ENCODE measurements around the gene RAB1B.
A peak's percentile ranks its signal among the peaks of the same experiment; 100 is the strongest.
"Not testable (repeated sequence)": the region's sequence is repeated elsewhere in the genome, so short reads cannot be mapped to it uniquely, and the experiment has no call there.

The RAB1B gene

DNA sequence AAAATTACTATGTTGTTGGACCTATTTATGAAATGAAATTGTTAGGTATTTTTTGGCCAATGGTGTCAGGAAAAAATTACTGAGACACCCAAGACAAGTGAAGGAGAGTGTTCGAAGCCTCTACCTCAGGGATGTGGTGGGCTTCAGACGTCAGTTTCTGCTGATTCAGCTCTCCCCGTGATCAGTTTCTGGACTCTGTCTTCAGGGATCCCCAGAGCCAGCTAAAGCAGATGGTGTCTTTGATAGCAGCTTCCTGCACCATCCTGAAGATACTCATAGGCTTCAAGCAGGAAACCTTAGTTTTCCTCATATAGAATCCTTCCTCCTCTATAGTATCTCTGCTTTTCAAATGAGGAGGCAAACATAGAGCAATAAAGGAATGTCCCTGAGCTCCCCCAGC lies 41.0 kb downstream of the RAB1B start:
- no peak for DNase-seq (ENCODE audit: low read depth in 2 of 2)

- DNase-seq (ENCODE audit: low read depth in 2 of 2), result no peak
Observed at GRCh38 chr11:66310324-66310723, 41.9 kb downstream of the RAB1B start.

DNA sequence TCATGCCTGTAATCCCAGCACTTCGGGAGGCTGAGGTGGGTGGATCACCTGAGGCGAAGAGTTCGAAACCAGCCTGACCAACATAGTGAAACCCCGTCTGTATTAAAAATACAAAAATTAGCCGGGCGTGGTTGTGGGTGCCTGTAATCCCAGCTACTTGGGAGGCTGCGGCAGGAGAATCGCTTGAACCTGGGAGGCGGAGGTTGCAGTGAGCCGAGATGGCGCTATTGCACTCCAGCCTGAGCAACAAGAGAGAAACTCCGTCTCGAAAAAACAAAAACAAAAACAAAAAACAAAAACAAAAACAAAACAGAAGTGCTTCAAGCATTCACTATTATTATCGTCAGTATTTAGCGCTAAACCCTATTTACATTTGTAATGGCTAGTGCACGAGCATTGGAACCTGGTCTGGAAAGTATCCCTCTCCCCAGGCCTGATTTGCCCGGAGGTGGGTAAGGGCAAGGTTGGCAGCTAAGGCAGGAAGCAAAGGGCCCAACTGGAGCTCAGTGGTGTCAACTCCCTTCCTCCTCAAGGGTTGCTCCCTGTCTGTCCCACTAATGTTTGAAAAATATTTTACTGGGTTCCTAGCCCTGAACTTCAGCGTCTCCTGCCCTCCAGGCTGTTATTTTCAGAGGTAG lies 42.5 kb downstream of the RAB1B start:
- DNase-seq (ENCODE audit: low read depth in 2 of 2), result not testable (repeated sequence)

DNA sequence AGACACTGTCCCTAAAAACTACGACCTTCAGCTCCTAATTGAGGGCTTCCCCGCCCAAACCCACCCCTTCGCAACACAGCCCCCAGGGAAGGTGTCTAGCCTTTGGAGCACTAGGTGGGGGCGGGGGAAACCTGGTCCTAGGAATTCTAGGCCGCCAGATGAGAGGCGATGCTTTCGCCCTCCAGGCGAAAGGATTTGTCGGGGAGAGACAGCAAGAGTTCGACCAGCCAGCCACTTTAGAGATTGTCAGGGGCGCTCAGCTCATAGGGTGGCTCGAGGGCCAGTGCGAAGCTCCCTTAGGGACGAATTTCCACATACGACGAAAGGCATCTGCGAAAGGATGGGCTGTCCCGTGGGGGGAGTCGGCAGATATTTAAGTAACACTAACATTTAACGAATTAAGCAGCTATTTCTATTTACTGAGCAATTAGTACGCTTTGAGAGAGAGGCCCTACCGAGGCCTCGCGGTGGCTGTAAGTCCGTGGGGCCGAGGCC lies 43.1 kb downstream of the RAB1B start:
- no peak for DNase-seq (ENCODE audit: low read depth in 2 of 2)

- peak; percentile 90 to 91 for DNase-seq (ENCODE audit: low read depth in 2 of 2)
Observed at GRCh38 chr11:66311965-66312548, 43.6 kb downstream of the RAB1B start.

- peak; percentile 90 to 92 for DNase-seq (ENCODE audit: low read depth in 2 of 2)
Observed at GRCh38 chr11:66312549-66313320, 44.3 kb downstream of the RAB1B start.

DNA sequence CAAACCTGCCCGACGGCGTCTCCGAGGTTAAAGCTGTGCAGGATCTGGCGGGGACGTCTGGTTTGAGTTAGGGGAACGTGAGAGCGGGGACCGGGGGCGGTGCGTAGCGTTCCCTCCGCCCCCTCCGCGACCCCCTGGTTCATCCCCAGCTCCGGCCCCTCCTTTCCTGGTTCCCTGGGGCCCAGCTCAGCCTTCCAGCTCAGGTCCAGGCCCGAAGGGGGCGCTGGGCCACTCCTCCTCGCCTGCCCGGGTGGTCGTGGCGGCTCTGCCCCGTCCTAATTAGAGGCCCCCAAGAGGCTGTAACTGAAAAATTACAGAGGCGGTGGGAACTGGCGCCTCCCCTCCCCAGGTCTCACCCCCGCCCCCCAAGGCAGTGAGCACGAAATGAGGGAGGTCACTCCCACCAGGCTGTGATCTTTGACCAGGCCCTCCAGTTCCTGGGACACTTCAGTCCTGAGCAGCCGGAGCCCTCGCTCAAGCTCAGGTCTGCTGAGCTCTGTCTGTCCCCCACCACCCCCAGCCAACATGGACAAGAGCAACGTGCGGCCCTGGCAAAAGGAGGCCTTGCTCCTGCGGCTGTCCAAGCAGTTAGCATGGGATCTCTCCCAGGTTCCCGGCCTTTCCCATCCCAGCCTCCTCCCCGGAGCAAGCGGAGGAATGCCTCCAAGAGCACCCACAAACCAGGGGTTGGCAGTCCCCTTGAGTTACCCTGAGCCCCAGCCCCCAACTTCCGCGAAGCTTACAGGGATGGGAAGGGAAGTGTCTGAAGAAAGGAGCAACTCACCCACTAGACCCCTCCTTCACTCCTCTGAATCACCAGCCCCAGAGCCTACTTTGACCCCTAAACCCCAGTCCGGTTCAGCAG lies 45.1 kb downstream of the RAB1B start:
- no peak for DNase-seq (ENCODE audit: low read depth in 2 of 2)

DNA sequence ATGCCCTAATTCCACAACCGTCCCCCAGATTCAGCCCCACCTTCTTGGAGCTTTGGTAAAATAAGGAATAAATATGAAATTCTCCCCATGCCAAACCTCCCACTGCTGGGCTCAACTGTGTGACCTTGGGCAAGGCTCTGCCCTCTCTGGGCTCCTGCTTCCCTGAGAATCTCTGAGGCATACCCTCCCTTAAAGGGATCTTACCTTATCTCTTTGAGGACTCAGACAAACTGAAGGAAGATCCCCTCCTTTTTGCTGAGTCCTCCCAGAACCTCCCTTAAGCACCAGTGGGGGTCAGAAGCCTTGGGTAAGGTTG lies 45.7 kb downstream of the RAB1B start:
- no peak for DNase-seq (ENCODE audit: low read depth in 2 of 2)

DNA sequence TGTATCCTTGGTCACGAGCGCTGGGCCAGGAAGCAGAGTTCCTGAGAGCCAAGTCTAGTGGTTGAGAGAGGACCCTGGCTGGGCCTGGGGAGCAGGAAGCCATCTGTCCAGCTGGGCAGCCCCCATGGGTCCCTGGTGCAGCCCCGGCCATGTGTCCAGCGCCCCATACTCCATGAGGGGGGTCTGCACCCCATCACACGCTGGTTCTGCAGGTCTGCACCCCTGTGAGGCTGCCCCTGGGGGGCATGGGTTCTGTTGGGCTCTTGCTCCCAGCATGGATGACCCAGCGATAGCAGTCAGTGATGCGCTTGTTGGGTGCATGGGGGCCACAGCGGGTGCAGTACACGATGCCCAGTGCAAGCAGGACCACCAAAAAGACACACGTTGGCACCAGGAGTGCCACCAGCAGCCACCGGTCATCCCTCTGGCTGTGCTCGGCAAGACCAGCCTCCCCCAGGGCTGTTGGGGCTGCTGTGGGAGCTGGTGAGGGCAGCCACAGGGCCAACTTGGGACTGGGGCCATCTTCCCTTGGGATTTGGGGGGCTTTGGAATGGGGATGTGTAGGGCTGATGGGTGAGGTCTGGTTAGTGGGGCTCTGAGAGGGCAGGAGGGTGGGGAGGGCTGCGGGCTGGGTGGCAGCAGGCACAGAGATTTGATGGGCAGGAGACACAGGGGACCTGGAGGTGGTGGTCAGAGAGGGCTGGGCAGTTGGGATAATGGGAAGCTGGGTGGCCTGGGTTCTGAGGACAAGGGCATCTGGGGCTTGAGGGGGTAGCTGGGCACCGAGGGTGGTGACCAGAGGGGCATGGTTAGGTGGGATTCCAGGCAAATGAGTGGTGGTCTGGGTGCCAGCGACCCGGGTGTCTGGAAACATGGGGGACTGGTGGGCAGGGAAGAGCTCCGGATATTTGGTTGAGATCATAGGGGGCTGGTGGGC lies 46.4 kb downstream of the RAB1B start:
- no peak for DNase-seq (ENCODE audit: low read depth in 2 of 2)

DNA sequence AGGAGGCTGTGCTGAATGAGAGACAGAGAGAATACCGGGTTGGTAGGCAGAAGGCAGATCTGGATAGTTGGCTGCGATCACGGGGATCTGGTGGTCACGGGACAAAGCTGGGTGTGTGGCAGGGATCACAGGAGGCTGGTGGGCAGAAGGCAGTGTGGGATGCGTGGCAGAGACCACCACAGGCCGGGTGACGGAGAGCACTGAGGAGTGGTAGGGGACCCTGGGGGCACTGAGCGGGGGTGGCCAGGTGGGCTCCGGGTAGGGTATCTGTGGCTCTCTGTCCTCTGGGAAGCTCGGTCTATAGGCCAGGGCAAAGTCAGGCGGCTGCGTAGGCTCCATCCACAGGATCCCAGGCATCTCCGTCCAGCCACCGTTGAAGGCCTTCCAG lies 47.1 kb downstream of the RAB1B start:
- no peak for DNase-seq (ENCODE audit: low read depth in 2 of 2)

DNA sequence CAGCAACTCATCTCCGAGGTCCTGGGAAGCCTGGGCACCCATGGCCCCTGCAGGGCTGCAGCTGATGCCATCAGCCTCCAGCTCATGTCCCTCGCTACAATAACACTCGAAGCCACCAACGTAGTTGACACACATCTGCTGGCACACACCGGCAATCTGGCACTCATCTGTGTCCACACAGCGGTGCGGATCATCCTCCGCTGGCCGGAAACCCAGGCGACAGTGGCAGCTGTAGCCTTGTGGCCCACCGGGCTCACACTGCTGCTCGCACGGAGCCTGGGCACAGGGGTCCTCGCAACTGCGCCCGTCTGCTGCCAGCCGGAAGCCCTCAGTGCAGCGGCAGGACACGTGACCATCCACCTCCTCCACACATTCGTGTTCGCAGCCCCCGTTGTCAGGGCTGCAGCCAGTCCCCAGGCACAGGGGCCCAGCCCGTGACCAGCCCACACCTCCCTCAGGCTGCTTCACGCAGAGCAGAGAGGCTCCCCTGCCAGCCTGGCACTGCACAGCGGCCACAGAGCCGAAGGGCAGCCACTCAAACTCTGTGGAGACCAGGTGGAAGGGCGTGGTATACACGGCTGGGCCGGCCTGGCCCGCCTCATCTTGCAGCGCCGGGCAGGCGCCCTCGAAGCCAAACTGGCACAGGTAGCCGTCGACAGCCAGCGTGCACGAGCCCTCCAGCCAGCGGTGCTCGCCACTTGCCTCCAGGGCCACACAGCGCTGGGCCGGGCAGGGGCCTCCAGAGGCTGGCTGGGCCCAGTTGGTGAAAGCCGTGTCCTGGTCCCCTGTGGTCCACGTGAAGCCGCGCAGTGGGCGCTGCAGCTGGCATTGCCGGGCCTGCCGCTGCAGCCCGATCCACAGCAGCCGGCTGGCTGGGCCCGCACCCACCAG lies 47.7 kb downstream of the RAB1B start:
- DNase-seq (ENCODE audit: low read depth in 2 of 2), result no peak

DNA sequence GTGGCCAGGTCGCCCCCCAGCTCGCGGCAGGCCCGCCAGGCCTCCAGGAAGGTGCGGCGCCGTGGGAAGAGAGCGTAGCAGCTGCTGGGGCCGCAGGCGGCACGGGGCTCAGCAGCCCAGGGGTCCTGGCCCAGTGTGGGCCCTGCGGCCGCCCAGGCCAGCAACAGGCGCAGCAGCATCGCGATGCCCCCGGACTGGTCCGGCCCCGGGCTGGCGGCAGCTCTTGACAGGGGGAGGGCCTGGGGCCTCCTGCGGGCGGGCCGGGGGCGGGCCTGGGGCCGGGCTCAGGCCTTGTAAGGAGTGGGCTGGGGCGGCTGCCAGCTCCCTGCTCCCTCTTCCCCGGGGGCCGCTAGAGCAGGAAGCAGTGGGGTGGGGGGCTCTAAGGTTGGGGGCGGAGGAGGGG lies 48.4 kb downstream of the RAB1B start, which contains the start of gene CD248:
Gene CD248, minus strand, starts transcription at position 196 of the 403 bp plus-strand sequence. Its CDS starts 17 bp downstream, at position 179.
- DNase-seq (ENCODE audit: low read depth in 2 of 2), result no peak

DNA sequence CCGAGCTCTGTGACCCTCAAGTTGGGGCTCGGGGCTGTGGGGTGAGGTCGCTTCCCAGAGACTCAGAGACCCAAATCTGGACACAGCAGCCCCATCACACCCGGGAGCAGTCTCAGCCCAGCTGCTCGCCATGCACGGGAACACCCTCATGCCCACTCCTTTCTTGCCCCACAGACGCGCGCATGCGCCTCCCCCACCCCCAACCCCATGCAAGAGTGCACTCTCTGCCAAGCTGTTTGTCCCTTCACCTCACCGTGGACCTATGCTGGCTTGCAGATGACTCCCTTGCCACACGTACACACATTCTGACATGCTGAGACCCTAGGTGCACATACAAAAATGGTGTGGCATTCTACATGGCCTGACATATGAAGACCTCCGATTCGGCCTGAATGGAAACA lies 48.9 kb downstream of the RAB1B start:
- DNase-seq (ENCODE audit: low read depth in 2 of 2), result no peak

- DNase-seq (ENCODE audit: low read depth in 2 of 2), result no peak
Observed at GRCh38 chr11:66317723-66318599, 49.5 kb downstream of the RAB1B start.

GRCh38 chr11:66318600-66318970 lies 50.1 kb downstream of the RAB1B start:
- DNase-seq (ENCODE audit: low read depth in 2 of 2), result no peak

DNA sequence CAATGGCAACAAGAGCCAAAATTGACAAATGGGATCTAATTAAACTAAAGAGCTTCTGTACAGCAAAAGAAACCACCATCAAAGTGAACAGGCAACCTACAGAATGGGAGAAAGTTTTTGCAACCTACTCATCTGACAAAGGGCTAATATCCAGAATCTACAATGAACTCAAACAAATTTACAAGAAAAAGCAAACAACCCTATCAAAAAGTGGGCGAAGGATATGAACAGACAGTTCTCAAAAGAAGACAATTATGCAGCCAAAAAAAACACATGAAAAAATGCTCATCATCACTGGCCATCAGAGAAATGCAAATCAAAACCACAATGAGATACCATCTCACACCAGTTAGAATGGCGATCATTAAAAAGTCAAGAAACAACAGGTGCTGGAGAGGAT lies 51.9 kb downstream of the RAB1B start:
- DNase-seq (ENCODE audit: low read depth in 2 of 2), result not testable (repeated sequence)

DNA sequence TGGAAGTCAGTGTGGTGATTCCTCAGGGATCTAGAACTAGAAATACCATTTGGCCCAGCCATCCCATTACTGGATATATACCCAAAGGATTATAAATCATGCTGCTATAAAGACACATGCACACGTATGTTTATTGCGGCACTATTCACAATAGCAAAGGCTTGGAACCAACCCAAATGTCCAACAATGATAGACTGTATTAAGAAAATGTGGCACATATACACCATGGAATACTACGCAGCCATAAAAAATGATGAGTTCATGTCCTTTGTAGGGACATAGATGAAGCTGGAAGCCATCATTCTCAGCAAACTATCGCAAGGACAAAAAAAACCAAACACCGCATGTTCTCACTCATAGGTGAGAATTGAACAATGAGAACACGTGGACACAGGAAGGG lies 52.3 kb downstream of the RAB1B start:
- not testable (repeated sequence) for DNase-seq (ENCODE audit: low read depth in 2 of 2)

GRCh38 chr11:66321606-66322005 lies 53.2 kb downstream of the RAB1B start:
- no peak for DNase-seq (ENCODE audit: low read depth in 2 of 2)
